Liver (tissue), 3 donors: ENCODE measurements around the gene DMRTC2.

ENCODE experiments used
- CTCF ChIP-seq: fragments of 150-350 bp; IDR thresholded peaks from 2 replicates; pipeline ENCODE4 v1.5.1; 2017; ENCODE audit warnings: improper control_type of control experiment, low read depth, low read length; ENCODE audit not compliant: missing input control
- RXRA ChIP-seq, 2 donors: IDR thresholded peaks; 2 replicates each; pipeline ENCODE4 v1.6.1; 2017 to 2018; ENCODE audit warnings: antibody characterized with exemption in 2 of 2, mild to moderate bottlenecking in 1 of 2
- YY1 ChIP-seq: IDR thresholded peaks from 2 replicates; pipeline ENCODE4 v1.6.1; 2016; ENCODE audit warnings: antibody characterized with exemption, mild to moderate bottlenecking
- ZBTB33 ChIP-seq: IDR thresholded peaks from 2 replicates; pipeline ENCODE4 v1.6.1; 2016; ENCODE audit warnings: antibody characterized with exemption
- TF ChIP-seq, protein P1 (sequence below): IDR thresholded peaks from 2 replicates; pipeline ENCODE4 v1.6.1; 2016; ENCODE audit warnings: antibody characterized with exemption
- donor health status: healthy.
- donor health status: healthy.

DNA sequence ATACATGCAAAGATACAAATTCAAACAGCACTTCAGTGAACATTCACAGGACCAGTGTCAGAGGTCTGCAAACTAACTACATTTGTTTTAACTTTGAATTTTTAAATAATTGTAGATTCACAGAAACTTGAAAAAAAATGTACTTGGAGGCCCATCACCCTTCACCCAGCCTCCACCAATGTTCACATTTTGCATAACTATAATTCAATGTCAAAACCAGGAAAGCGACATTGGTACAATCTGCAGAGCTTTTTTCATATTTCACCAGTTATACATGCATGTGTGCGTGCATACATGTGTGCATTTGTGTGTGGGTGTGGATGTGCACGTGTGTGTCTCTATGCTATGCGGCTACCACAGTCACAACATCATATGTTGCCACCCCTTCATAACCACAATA lies 29.5 kb upstream of the DMRTC2 start:
- TF ChIP-seq, protein P1, sequence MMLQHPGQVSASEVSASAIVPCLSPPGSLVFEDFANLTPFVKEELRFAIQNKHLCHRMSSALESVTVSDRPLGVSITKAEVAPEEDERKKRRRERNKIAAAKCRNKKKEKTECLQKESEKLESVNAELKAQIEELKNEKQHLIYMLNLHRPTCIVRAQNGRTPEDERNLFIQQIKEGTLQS: no peak
- TF ChIP-seq CTCF (no peak), RXRA (IDR thresholded peaks at IDR 0.05) (no peak), YY1 (no peak), ZBTB33 (no peak)
